ENCODE data around the gene SLC26A1. TPM values are rescaled to one million over a fixed set of nuclear protein-coding genes. Genes with fewer than 3 reads are reported as not detected.

SLC26A1 gene
- total RNA-seq, 1 donor, result 0.27 TPM

DNA sequence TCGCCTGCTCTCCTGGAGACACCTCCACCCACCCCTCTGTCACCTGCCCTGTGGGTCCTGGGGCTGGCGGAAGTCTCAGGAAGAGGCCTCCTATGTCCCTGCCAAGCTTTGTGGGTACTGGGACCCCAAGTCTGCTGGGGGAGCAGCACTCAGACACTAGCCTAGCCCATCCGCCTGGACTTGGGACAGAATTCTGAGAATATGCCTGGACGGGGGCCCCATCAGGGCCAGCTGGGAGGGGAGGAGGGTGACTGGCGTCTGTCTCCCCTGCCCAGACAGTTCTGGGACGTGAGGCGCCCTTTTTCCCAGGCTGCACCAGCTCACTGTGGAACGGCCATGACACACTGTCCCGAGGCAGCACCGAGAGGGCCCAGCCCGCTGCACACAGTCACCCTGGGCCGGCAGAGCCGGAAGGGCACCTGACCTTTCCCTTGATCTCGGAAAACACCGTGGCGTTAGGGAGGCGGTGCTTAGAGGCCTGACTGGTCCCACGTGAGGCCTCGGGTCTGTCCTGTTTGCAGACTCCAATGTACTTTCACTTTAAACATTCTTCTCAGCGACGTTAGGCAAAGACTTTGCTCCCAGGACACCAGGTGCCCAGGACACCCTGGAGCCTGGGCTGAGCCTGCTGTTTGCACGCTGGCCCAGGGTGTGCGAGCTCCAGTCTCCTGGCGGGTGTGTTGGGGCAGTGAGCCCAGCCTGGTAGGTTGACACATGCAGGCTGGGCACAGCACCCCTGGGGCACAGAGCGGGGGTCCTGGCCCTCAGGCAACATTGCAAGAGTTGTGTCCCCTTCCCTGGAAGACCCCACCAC, 700 bp downstream of the SLC26A1 start:
- DNase-seq (ENCODE audit: low read depth), result no peak
- TF ChIP-seq, protein P1, sequence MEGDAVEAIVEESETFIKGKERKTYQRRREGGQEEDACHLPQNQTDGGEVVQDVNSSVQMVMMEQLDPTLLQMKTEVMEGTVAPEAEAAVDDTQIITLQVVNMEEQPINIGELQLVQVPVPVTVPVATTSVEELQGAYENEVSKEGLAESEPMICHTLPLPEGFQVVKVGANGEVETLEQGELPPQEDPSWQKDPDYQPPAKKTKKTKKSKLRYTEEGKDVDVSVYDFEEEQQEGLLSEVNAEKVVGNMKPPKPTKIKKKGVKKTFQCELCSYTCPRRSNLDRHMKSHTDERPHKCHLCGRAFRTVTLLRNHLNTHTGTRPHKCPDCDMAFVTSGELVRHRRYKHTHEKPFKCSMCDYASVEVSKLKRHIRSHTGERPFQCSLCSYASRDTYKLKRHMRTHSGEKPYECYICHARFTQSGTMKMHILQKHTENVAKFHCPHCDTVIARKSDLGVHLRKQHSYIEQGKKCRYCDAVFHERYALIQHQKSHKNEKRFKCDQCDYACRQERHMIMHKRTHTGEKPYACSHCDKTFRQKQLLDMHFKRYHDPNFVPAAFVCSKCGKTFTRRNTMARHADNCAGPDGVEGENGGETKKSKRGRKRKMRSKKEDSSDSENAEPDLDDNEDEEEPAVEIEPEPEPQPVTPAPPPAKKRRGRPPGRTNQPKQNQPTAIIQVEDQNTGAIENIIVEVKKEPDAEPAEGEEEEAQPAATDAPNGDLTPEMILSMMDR (IDR thresholded peaks at IDR 0.05; ENCODE audit: insufficient read depth, low read length), result no peak
- H3K4me3 ChIP-seq (ENCODE audit: low read depth, low read length), result no peak overlapping the region

DNA sequence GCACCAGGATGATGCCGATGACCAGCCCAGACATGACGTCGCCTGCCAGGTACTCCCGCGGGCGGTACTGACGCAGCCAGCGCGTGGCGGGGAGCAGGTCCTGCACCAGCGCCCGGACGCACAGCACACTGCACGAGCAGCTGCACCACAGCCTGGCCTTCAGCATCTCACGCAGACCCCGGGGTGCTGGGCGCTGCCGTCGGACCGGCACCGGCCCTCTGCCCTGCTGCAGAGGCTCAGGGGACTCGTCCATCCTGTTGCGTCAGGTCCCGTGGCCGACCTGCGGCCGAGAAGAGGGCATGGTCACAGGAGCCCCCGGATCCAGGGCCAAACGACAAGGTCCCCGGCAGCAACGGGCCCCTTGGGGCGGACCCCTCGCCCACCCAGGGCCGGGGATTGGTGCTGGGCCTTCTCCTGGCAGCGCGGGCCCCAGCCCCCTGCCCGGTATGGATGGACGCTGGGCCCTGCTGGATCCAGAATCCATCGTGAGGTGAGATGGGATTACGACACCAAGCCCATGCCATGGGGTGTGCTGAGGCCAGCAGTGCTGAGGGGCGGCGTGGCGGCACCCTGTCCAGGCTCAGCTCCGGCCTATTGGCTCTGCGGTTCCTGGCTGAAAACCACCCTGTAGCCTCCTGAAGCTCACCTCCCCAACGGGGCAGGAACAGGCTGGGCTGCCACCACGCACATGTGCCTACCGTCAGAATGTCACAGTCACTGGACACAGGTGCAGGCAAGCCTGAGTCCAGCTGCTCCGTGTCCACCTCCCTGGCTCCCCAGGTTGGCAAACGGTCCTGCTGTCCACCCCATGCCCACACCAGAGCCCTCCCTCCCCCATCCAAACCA, 1.5 kb downstream of the SLC26A1 start:
- DNase-seq (ENCODE audit: low read depth), result no peak
- TF ChIP-seq, protein P1 (IDR thresholded peaks at IDR 0.05; ENCODE audit: insufficient read depth, low read length), result no peak
- no peak overlapping the region for H3K4me3 ChIP-seq (ENCODE audit: low read depth, low read length)

DNA sequence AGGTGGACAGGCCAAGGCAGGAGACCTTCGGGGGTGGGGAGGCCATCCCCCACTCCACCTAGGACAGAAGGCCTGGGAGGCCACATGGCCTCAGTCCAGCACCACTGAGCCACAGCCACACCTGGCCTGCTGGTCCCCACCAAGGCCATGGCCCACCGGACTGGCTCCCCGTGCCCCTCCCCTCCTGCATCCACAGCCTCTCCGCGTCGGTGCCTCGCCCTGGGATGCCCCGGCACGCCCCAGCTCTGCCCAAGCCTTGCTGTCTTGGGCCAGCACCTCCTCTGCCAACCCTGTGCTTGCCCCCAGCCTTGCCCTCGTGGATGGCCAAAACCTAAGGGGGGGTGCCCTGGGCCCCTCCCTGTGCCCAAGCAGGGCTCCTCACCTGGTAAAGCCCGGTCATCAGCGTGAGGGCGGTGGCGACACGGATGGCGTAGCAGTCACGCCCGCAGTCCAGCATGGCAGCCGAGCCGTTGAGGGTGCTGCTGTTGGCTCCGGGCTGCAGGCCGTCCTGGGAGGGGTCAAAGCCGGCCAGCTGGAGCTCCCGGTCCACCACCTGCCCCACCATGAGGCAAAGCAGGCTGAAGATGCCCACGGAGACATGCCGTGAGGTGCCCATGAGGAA, 2.3 kb downstream of the SLC26A1 start:
- H3K4me3 ChIP-seq (ENCODE audit: low read depth, low read length), result no peak overlapping the region
- TF ChIP-seq, protein P1 (IDR thresholded peaks at IDR 0.05; ENCODE audit: insufficient read depth, low read length), result no peak
- DNase-seq (ENCODE audit: low read depth), result no peak

DNA sequence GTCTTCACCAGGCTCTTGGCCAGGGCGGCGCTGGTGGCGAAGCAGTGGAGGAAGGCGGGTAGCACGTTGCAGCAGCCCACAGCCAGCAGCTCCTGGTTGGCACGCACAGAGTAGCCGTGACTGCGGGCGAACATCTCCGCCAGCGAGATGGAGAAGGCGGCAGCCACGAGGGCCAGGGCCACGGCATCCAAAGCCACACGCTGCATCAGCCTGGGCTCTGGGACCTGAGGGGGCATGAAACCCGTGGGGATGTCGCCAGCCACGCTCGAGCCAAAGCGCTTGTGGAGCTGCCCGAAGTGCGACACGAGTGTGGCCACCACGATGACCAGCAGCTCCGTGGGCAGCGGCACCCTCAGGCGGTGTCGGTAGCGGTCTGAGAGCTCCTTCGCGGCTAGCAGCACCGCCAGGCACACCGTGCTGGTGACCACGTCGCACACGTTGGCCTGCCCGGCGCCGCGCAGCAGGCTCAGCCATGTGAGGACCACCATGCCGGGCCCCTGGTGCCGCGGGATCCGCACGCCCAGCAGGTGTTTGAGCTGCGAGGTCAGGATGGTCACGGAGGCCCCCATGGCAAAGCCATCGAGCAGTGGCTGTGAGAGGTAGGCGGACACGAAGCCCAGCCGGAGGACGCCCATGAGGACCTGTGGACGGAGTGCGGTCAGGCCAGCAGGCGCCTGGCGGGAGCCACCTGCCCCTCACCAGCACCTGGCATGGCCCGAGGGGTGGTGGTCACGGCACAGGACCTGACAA, 3.3 kb downstream of the SLC26A1 start:
- no peak for DNase-seq (ENCODE audit: low read depth)
- TF ChIP-seq, protein P1 (IDR thresholded peaks at IDR 0.05; ENCODE audit: insufficient read depth, low read length), result no peak
- no peak overlapping the region for H3K4me3 ChIP-seq (ENCODE audit: low read depth, low read length)

DNA sequence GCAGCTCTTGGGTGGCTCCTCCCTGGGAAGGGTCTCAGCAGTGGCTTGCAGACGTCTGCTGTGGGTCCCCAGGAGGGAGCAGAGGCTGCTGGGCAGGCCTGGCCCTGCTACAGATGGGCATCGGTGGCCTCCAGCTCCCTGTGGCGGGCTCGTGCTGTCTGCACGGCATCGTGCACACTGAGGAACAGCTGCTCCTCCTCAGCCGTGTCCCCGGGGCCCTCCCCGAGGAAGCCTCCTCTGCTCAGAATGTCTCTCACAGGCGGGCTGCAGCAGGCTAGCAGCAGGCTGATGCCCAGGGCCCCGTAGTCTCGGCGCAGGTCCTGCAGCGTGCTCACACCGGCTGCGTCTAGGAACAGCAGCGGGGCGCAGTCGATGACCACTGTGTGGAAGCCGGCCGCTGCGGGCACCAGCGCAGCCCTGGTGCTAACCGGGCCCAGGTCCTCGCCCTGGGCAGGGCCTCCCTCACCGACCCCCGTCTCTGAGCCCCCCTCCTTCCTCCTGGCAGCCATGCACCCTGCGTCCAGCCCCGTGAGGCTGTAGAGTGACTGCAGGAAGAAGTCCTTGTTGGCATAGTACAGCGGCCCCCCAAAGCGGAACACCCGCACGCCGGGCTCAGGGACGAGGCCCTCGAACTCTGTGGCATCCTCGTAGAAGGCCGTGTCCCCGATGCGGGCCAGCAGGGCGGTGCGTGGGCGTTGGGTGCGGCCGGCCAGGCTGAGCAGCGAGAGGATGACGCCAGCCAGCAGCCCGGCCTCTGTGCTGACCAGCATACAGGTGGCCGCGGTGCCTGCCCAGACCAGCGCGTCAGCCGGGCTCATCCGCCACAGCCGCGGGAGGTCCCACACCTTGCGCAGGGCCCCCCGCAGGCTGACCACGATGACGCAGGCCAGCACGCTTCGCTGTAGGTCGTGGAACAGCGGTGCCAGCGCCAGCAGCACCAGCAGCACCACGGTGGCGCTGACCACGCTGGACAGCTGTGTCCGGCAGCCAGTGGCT, 4.2 kb downstream of the SLC26A1 start:
- H3K4me3 ChIP-seq (ENCODE audit: low read depth, low read length), result no peak overlapping the region
- TF ChIP-seq, protein P1 (IDR thresholded peaks at IDR 0.05; ENCODE audit: insufficient read depth, low read length), result no peak
- DNase-seq (ENCODE audit: low read depth), result no peak
